MCF 10A (cell line): ENCODE results near the gene GNPNAT1. TPM values are rescaled to one million over a fixed set of nuclear protein-coding genes. Genes with fewer than 3 reads are reported as not detected.

ENCODE experiments used
- total RNA-seq: library from RNA; stranded (reverse); gene quantifications from 2 replicates; pipeline ENCODE4 v1.2.3, GENCODE V29; 2022

Gene GNPNAT1
- total RNA-seq, 1 experiment from 2014 or later = 58.8 TPM

Other genes starting within 250 kb of the GNPNAT1 start
- gene TXNDC16, start 239.1 kb downstream of the GNPNAT1 start, total RNA-seq = 2.2 and 3.8 TPM in 2 replicates
- gene GPR137C, start 238.8 kb downstream of the GNPNAT1 start, total RNA-seq = 0.10 TPM in 1 of 2 replicates, not detected in the other
- 52.0 and 55.5 TPM in 2 replicates for gene ERO1A, start 96.0 kb downstream of the GNPNAT1 start, total RNA-seq
- 83.9 and 90.0 TPM in 2 replicates for gene PSMC6, start 84.4 kb downstream of the GNPNAT1 start, total RNA-seq
- gene STYX, start 61.4 kb downstream of the GNPNAT1 start, total RNA-seq = 15.5 and 16.3 TPM in 2 replicates
- gene FERMT2, start 159.4 kb upstream of the GNPNAT1 start, total RNA-seq = 62.2 and 62.7 TPM in 2 replicates